Skin epidermis (tissue), 12 donors: Measurements from ENCODE around the gene PDE4DIP.
"Not testable (repeated sequence)": the region's sequence is repeated elsewhere in the genome, so short reads cannot be mapped to it uniquely, and the experiment has no call there.

Experiments used
- H3K27ac ChIP-seq, 21 experiments: fragments of 200-600 bp; sonication (generic) in 11 of 21; one replicate each; pipeline ENCODE4 v1.5.0; 2020; ENCODE audit warnings: mild to moderate bottlenecking in 3 of 21, inconsistent platforms in 2 of 21, moderate library complexity in 2 of 21
- H3K4me3 ChIP-seq, 7 experiments: fragments of 200-600 bp; sonication (generic) in 2 of 7; one replicate each; pipeline ENCODE4 v1.5.0; 2020; ENCODE audit warnings: inconsistent platforms in 2 of 7, mild to moderate bottlenecking in 2 of 7, moderate library complexity in 1 of 7

The PDE4DIP gene

GRCh38 chr1:149018577-149018976 lies 174.3 kb downstream of the PDE4DIP start:
- not testable (repeated sequence) for H3K4me3 ChIP-seq, H3K27ac ChIP-seq

- H3K27ac ChIP-seq, H3K4me3 ChIP-seq: not testable (repeated sequence)
Observed at GRCh38 chr1:149024327-149024726, 180.1 kb downstream of the PDE4DIP start.

DNA sequence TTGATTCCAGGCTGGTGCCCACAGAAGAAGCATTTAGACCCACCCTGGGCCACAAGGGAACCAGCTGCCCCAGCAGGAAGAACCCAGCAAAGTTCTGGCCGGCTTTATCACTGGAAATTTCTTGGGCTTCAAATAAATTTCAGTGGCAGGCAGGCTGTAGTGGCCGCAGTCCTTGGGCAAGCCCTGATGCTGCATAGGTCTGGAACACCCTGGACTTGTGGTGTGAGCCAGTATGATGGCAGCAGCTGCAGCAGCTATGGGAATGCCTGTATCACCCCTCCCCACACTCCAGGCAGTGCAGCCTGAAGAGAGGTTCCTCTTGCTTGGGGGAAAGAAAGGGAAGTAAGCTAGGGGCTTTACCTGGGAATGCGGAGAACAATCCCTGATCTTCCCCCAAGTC lies 189.7 kb downstream of the PDE4DIP start:
- not testable (repeated sequence) for H3K27ac ChIP-seq, H3K4me3 ChIP-seq

DNA sequence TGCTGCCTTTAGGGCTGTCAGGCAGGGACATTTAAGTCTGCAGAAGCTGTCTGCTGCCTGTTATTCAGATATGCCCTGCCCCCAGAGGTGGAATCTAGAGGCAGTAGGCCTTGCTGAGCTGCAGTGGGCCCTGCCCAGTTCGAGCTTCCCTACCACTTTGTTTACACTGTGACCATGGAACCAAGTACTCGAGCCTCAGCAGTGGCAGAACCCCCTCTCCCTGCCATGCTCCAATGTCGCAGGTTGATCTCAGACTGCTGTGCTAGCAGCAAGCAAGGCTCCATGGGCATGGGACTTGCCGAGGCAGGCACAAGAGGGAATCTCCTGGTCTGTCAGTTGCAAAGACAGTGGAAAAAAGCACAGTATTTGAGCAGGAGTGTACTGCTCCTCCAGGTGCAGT lies 198.8 kb downstream of the PDE4DIP start:
- H3K4me3 ChIP-seq, H3K27ac ChIP-seq: not testable (repeated sequence)

GRCh38 chr1:149064611-149065010 lies 220.4 kb downstream of the PDE4DIP start:
- H3K27ac ChIP-seq, H3K4me3 ChIP-seq: not testable (repeated sequence)

- H3K4me3 ChIP-seq, H3K27ac ChIP-seq: not testable (repeated sequence)
Observed at GRCh38 chr1:149075505-149076127, 231.4 kb downstream of the PDE4DIP start.
